Left colon (tissue), 2 donors: ENCODE measurements around the gene CD72. TPM values are rescaled to one million over a fixed set of nuclear protein-coding genes. Genes with fewer than 3 reads are reported as not detected.
A peak's percentile ranks its signal among the peaks of the same experiment; 100 is the strongest.

ENCODE experiments used
- ATAC-seq: fragments of 200-7000 bp; cut with Tn5 transposase; one replicate; pipeline ENCODE4 v1.9.1; 2020; ENCODE audit warnings: mild to moderate bottlenecking, moderate library complexity
- DNase-seq, 2 donors: peaks; one replicate each; pipeline ENCODE4 v3.0.0-alpha.2; 2020
- intact Hi-C, 2 donors: fragments of 100-400 bp; cut with DNase I in 1 of 2; cut with micrococcal nuclease in 1 of 2; formaldehyde crosslinking; loops; one replicate each; pipeline versions ENCODE4 v1.11.2 to v1.14.0; 2022; cut with DNase I, micrococcal nuclease
- microRNA-seq, 2 donors: library from miRNA; unstranded; fragments of <30 nt; microRNA quantifications; one replicate each; pipeline versions ENCODE4 v1.1.0 to v1.2.0, GENCODE V29; 2020
- total RNA-seq, 2 donors: library from RNA; stranded (reverse); fragmentation: NEBNext Ultra II Directional; extraction: Animal tissue kit (Norgen Biotek cat#: 25700); gene quantifications; one replicate each; pipeline ENCODE4 v1.2.1, GENCODE V29; 2021
- donor health status: DM: no; HTN: no; CAD: no.
- donor health status: DM: yes; HTN: yes; CAD: no.

CD72 gene
- total RNA-seq, 2 donors from 2014 or later = 1.2 to 2.2 TPM

GRCh38 chr9:35569206-35569605, 49.0 kb downstream of the CD72 start:
- no peak for ATAC-seq
- intact Hi-C loops = no loop called here
- DNase-seq = no peak

DNA sequence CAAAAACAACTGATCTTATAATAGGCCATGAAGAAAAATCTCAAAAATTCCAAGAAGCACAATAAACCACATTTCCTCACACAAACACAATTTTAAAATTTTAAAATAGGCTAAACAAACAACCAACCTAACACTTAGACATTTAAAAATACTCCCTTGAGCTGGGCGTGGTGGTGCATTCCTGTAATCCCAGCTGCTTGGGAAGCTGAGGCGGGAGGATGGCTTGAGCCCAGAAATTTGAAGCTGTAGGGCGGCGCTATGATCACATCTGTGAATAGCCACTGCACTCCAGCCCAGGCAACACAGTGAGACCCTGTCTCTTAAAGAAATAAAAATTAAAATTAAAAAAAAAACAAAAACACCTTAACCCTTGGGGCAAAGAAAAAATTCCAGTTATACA, 50.0 kb downstream of the CD72 start:
- ATAC-seq (no peak), DNase-seq (no peak)

GRCh38 chr9:35566417-35566816, 51.8 kb downstream of the CD72 start:
- ATAC-seq (no peak), DNase-seq (no peak)
- intact Hi-C loops = no loop called here

More for the DNA sequence above, 50.0 kb downstream of the CD72 start:
- intact Hi-C loops = no loop called here

- intact Hi-C loops = no loop called here
- DNase-seq (no peak), ATAC-seq (no peak)
These were observed 53.6 kb downstream of the CD72 start for GRCh38 chr9:35564658-35565061.

DNA sequence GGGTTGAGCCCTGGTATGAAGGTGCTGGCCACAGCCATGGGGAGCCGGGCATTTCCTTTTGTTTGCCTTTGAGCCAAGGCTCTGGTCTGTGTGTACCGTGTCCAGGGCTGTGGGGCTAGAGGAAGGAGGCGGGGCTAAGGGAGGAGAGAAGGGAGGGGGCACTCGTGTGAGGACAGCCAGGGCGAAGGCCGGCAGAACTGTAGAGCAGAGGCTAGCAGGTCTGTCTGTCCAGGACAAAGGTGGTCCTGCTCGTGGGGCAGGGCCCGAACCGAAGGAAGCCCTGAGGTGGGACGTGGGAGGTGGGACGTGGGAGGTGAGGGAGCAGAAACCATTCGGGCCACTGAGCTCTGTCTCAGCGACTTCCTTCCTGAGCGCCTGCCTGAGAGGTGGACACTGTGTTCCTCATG, 54.4 kb downstream of the CD72 start:
- intact Hi-C loops = no loop called here
- DNase-seq (no peak), ATAC-seq (peak; percentile 18)

- ATAC-seq (no peak), DNase-seq (no peak)
- intact Hi-C loops = no loop called here
These were observed 55.1 kb downstream of the CD72 start for GRCh38 chr9:35562895-35563780.

GRCh38 chr9:35561468-35562261, 56.5 kb downstream of the CD72 start:
- intact Hi-C loops = no loop called here
- no peak for ATAC-seq

DNA sequence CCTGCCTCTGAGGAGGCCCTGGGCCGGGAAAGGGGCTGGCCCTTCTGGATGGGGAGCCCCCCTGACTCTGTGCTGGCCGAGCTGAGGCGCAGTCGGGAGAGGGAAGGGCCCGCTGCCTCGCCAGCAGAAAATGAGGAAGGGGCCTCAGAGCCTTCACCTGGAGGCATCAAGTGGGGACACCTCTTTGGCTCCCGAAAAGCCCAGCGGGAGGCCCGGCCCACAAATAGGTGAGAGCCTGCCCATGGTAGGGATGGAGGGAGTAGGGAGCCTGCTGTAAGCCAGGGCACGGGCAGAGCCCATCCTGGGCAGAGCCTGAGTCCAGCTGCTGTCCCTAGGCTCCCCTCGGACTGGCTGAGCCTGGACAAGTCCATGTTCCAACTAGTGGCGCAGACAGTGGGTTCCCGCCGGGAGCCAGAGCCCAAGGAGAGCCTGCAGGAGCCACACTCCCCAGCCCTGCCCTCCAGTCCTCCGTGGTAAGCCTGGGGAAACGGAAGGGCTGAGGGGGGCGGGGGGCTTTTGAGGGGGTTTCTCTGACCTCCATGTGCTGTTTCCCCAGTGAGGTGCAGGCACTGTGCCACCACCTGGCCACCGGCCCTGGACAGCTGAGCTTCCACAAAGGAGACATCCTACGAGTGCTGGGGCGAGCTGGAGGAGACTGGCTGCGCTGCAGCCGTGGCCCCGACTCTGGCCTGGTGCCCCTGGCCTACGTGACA, 57.4 kb downstream of the CD72 start:
- ATAC-seq = no peak
- intact Hi-C loops = no loop called here
- no peak for DNase-seq

More at GRCh38 chr9:35561468-35562261, 56.5 kb downstream of the CD72 start:
- DNase-seq = no peak

Small RNA genes lying within 50 kb of the gene (microRNA-seq; reads per million reads assigned to microRNA genes)
- gene MIR4667 = 0.53 to 6.8 reads per million in 2 donors

Other genes starting within 250 kb of the CD72 start
- gene RUSC2, start 128.3 kb downstream of the CD72 start, total RNA-seq = 1 to 10 TPM; 7.7 to 9.2 TPM
- gene TESK1, start 13.2 kb downstream of the CD72 start, total RNA-seq = 10 to 100 TPM; 37.7 to 47.8 TPM
- gene SIT1, start 32.5 kb upstream of the CD72 start, total RNA-seq = 1 to 10 TPM in 1 of 2 donors, under 1 TPM in 1; 0.46 to 1.4 TPM
- gene RMRP, start 39.6 kb upstream of the CD72 start, total RNA-seq = over 10,000 TPM; 19,198 to 30,979 TPM
- 10 to 100 TPM; 25.0 to 33.1 TPM for gene CCDC107, start 39.9 kb upstream of the CD72 start, total RNA-seq
- gene ARHGEF39, start 46.8 kb upstream of the CD72 start, total RNA-seq = 1 to 10 TPM; 5.2 to 7.6 TPM
- under 1 TPM; 0.56 to 0.89 TPM for gene CA9, start 55.5 kb upstream of the CD72 start, total RNA-seq
- 100 to 1,000 TPM in 1 of 2 donors, 10 to 100 TPM in 1; 25.9 to 277 TPM for gene TPM2, start 71.5 kb upstream of the CD72 start, total RNA-seq
- gene TLN1, start 113.8 kb upstream of the CD72 start, total RNA-seq = 100 to 1,000 TPM; 142 to 172 TPM
- 10 to 100 TPM; 40.2 to 40.6 TPM for gene CREB3, start 114.3 kb upstream of the CD72 start, total RNA-seq
- 100 to 1,000 TPM; 179 to 186 TPM for gene GBA2, start 130.8 kb upstream of the CD72 start, total RNA-seq
- 10 to 100 TPM; 54.8 to 56.3 TPM for gene RGP1, start 130.9 kb upstream of the CD72 start, total RNA-seq
- not detected for gene MSMP, start 135.9 kb upstream of the CD72 start, total RNA-seq
- 1 to 10 TPM; 7.4 to 7.9 TPM for gene NPR2, start 173.2 kb upstream of the CD72 start, total RNA-seq
- gene SPAG8, start 193.8 kb upstream of the CD72 start, total RNA-seq = 1 to 10 TPM in 1 of 2 donors, under 1 TPM in 1; 0.15 to 1.5 TPM
- gene HINT2, start 196.6 kb upstream of the CD72 start, total RNA-seq = 10 to 100 TPM; 56.0 to 59.4 TPM
- under 1 TPM in 1 of 2 donors, not detected in 1; 0.28 TPM for gene FAM221B, start 210.3 kb upstream of the CD72 start, total RNA-seq
- gene TMEM8B, start 210.8 kb upstream of the CD72 start, total RNA-seq = 10 to 100 TPM; 15.4 to 16.4 TPM